GM19351 (cell line): ENCODE results near the gene EPN2.

Experiments
- ATAC-seq: cut with Tn5 transposase; IDR thresholded peaks from one replicate; pipeline ENCODE4 v1.9.1; 2021; ENCODE audit warnings: mild to moderate bottlenecking, moderate library complexity; ENCODE audit not compliant: unreplicated experiment

Gene EPN2

DNA sequence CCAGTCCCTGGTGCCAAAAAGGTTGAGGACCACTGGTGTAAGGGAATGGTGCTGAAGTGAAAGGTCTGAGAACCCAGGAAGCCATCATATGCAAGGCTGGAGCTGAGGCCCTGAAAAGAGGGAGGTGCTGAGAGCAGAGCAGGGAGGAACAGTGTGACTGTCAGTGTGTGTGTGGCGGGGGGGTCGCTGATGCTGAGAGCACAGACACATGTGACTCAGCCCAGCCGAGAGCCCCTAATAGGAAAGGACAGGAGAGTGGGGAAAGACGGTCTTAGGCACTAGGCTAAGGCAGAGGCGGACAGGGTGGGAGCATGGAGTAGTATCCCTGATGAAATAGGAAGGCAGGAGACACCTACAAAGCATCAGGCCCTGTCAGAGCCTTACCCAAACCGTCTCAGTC, 124.2 kb downstream of the EPN2 start:
- no peak for ATAC-seq

DNA sequence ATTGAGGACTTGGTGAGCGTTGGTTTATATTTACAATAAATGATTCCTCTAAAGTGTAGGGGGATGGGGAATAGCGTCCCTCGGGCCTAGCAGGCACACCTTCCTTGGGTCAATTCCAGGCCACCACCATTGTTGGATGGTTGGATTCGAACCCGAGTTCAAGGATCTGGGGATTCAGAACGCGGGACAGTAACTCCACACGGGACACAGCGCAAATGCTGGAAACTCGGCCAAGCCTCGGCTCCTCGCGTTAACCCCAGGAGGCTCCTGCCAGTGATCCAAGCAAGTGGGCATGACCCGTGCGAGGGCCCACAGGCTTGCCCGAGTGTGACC, 124.7 kb downstream of the EPN2 start:
- ATAC-seq = no peak

- ATAC-seq = peak; percentile 76
Observed at GRCh38 chr17:19362277-19363113, 125.3 kb downstream of the EPN2 start, which contains the start of gene B9D1. Gene B9D1 (minus strand): TSS chr17:19362723. CDS start chr17:19362569, 154 bp downstream.

GRCh38 chr17:19363114-19363438, 125.9 kb downstream of the EPN2 start:
- no peak for ATAC-seq

GRCh38 chr17:19363460-19364035, 126.4 kb downstream of the EPN2 start:
- no peak for ATAC-seq

DNA sequence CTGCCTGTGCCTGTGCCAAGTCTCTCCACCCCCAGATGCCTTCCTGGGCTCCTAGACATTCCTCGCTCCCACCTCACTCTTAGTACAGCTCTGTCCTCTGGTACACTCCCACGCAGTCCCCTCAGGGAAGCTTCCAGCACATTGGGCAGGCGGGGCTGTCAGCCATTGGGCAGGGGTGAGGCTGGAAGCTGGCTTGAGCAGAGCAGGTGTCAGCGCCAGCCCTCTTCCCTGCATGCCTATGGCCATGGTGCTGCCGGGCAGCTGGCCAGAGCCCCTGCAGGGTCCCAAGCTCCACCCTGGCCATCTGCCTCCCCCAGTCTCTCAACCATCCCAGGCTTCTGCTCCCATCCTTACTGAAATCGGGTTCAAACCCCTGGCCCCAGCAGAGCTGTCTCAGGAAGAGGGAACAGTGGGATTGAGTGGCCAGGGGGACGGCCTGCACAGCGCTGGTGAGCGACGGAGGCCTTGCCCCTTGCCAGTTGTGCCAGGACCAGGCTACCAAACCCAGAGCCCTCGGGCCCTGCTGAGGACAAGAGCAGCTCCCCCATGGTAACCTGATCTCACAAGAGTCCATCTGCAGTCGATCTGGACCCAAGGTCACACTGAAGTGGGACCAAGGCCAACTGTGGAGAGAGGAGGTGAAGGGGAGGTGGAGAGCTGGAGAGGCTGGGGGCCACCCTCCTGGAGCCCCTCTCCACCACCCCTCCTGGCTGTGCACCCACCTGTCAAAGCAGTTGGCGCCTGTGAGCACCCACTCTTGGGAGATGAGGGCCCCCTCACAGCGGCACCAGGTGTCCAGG, 127.7 kb downstream of the EPN2 start:
- no peak for ATAC-seq

- ATAC-seq = no peak
Observed at GRCh38 chr17:19365499-19365817, 128.3 kb downstream of the EPN2 start.

DNA sequence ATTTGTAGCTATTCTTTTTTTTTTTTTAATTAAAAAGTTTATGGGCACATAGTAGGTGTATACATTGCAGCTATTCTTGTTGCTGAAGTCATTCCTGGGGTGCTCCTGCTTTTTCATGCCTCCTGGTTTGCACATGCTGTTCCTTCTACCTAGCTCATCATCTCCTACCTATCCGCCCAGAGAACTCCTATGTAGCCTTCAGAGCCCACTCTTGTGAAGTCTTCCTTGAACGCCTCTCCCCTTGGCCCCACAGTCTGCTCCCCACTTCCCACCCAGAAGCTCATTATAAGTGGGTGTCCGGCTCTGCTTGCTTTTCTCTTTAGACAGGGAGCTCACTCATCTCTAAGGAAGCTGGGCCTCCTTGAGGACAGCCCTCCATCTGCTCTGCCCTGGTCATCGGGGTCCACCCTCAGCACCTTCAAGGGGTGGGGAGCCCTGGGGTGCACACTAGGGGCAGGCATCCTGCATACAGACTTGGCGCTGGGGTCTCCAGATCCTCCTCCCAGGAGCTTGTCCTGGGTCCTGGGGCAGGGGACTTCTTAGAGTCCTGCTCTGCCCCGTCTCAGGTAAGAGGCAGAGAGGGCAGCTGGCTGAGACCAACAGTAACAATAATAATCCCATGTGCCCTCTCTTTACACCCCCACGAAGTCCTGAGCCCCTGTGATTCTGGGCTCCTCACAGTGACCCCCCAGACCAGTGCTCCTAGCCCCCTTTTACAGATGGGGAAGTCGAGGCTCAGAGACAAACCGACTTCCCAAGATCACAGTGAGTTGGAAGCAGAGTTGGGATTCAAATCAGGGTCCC, 128.9 kb downstream of the EPN2 start:
- ATAC-seq = no peak

GRCh38 chr17:19366637-19366972, 129.4 kb downstream of the EPN2 start:
- ATAC-seq = no peak

GRCh38 chr17:19368229-19368628, 131.1 kb downstream of the EPN2 start:
- no peak for ATAC-seq

DNA sequence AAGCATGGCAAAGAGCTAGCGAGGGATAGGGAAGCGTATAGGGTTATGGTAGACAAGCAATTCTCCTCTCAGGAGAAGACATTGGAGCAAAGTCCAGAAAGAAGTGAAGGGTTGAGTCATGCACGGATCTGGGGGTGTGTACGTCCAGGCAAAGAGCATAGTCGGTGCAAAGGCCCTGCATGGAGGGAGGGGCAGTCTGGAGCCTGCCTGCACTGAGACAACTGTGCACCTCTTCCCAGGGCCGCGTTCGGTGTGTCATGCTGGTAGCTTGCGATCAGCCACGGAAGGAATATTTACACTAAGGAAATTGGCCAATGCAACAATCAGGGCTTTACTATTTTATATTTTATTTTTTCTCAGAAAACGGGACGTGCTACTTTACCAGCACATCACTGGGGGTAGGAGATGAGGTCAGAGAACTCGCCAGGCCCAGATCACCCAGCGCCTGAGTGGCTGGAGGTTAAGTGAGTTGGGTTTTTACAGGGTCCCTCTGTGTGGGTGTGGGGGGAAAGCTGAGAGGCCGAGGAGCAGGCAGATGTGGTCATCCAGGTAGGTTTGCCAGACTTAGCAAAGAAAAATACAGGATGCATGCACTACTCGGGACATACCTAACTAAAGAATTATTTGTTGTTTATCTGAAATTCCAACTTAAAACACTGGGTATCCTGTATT, 132.1 kb downstream of the EPN2 start:
- no peak for ATAC-seq

DNA sequence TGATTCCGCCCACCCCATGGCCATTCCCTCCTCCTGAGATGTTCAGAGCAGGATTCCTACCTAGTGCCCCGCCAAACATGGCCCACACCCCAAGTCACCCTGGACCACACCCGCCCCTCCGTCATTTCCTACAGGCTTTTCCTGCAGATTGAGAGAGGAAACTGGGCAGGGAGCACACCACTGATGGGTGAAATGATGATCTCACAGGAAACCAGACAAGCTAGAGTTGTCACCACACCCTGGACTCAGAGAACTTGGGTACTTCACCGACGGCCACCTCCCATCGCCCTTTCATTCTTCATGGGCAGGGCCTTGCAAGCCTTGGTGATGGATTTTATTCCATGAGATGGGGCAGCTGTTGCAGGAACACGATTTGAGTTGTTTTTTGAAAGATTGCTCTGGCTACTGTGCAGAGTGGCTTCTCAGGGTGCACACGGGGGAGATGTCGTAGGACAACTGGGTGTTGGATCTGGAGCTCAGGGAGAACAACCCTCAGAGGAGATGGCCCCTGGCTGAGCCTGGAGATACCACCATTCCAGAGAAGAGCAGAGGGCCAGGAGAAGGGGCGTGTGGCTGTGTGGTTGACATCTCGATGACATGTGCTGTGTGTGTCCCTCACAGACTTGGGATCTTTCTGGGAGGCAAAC, 132.8 kb downstream of the EPN2 start:
- no peak for ATAC-seq

- ATAC-seq = peak; percentile 56
Observed at GRCh38 chr17:19370493-19370960, 133.4 kb downstream of the EPN2 start.

- no peak for ATAC-seq
Observed at GRCh38 chr17:19371259-19372010, 134.3 kb downstream of the EPN2 start.

DNA sequence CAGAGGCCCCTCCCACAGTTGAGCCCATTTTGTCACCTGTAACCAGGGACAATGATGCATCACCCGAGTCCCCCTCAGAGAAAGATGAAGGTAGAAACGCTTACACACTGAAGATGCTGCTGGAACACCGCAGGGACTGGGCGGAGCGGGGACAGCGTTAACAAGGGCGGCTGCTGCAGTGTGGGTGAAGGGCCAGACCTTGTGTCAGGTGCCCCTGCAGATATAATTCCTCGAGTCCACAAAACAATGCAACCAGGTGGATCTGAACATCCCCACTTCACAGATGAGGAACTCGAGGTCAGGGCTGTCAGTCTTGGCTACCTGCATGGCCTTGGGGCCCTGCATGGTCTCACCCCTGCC, 134.8 kb downstream of the EPN2 start:
- ATAC-seq = no peak

- no peak for ATAC-seq
Observed at GRCh38 chr17:19372439-19372838, 135.3 kb downstream of the EPN2 start.

GRCh38 chr17:19372866-19373504, 135.8 kb downstream of the EPN2 start:
- no peak for ATAC-seq

GRCh38 chr17:19374136-19374535, 137.0 kb downstream of the EPN2 start:
- ATAC-seq = no peak

DNA sequence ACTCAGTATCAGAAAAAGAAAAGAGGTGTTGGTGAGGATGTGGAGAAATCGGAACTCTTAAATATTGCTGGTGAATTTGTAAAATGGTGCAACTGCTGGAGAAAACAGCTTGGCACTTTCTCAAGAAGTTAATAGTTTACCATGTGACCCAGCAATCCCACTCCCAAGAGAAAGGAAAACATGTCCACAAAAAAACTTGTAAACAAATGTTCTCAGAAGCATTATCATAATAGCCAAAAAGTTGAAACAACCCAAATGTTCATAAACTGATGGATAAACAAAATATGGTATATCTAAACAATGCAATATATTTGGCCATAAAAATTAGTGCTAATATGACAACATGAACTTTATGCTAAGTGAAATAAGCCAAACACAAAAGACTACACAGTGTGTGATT, 138.6 kb downstream of the EPN2 start:
- no peak for ATAC-seq
